NB4 (cell line): Measurements from ENCODE around the gene SLC22A5.

ENCODE experiments used
- MYC ChIP-seq: IDR thresholded peaks from 2 replicates; pipeline ENCODE4 v1.6.1; 2011; ENCODE audit warnings: low read depth, low read length
- TF ChIP-seq, protein P1 (sequence below): IDR thresholded peaks from one replicate; pipeline ENCODE4 v1.5.1; 2012; ENCODE audit warnings: low read depth, low read length
- TF ChIP-seq, protein P2 (sequence below): IDR thresholded peaks from 2 replicates; pipeline ENCODE4 v1.6.1; 2011; ENCODE audit warnings: low read depth, low read length

GRCh38 chr5:132381614-132382013, 12.1 kb downstream of the SLC22A5 start:
- TF ChIP-seq, protein P1, sequence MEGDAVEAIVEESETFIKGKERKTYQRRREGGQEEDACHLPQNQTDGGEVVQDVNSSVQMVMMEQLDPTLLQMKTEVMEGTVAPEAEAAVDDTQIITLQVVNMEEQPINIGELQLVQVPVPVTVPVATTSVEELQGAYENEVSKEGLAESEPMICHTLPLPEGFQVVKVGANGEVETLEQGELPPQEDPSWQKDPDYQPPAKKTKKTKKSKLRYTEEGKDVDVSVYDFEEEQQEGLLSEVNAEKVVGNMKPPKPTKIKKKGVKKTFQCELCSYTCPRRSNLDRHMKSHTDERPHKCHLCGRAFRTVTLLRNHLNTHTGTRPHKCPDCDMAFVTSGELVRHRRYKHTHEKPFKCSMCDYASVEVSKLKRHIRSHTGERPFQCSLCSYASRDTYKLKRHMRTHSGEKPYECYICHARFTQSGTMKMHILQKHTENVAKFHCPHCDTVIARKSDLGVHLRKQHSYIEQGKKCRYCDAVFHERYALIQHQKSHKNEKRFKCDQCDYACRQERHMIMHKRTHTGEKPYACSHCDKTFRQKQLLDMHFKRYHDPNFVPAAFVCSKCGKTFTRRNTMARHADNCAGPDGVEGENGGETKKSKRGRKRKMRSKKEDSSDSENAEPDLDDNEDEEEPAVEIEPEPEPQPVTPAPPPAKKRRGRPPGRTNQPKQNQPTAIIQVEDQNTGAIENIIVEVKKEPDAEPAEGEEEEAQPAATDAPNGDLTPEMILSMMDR: no peak
- TF ChIP-seq, protein P2, sequence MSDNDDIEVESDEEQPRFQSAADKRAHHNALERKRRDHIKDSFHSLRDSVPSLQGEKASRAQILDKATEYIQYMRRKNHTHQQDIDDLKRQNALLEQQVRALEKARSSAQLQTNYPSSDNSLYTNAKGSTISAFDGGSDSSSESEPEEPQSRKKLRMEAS: no peak
- no peak for TF ChIP-seq MYC
